ENCODE measurements around the gene MINDY4. TPM values are rescaled to one million over a fixed set of nuclear protein-coding genes. Genes with fewer than 3 reads are reported as not detected.

Gene MINDY4
- polyA plus RNA-seq, 3 donors, result 0.15 to 0.17 TPM; not detected in 1

- Histone ChIP-seq H2AFZ (ENCODE audit: insufficient read depth, low read depth, low read length, poor library complexity, severe bottlenecking) (no peak overlapping the region), H3K4me1 (ENCODE audit: control insufficient read depth in 1 of 2, insufficient read depth in 2 of 2, low read length in 2 of 2) (peaks cover 7 to 10% of the 10 kb centered on the region in 2 donors), H3K27ac (ENCODE audit: low read depth in 1 of 2, low read length in 2 of 2) (no peak overlapping the region), H3K27me3 (ENCODE audit: control insufficient read depth in 2 of 2, insufficient read depth in 2 of 2, low read length in 2 of 2) (no peaks in the 10 kb centered on the region), H3K4me2 (replicated peaks; ENCODE audit: extremely low read depth, low read length, poor library complexity, severe bottlenecking) (no peak overlapping the region), H3K79me2 (ENCODE audit: insufficient read depth, low read length) (no peaks in the 10 kb centered on the region), H3K36me3 (replicated peaks in 1 of 2; ENCODE audit: control insufficient read depth in 1 of 2, insufficient read depth in 2 of 2, low read length in 2 of 2) (no peaks in the 10 kb centered on the region), H3K4me3 (replicated peaks in 1 of 3; ENCODE audit: low read depth in 2 of 3, low read length in 3 of 3) (no peak overlapping the region), H3K9ac (ENCODE audit: insufficient read depth, low read length, poor library complexity, severe bottlenecking) (no peak overlapping the region), H4K20me1 (ENCODE audit: insufficient read depth, low read length) (no peaks in the 10 kb centered on the region), H3K9me3 (replicated peaks in 1 of 2; ENCODE audit: control insufficient read depth in 1 of 2, insufficient read depth in 1 of 2, low read length in 2 of 2) (no peaks in the 10 kb centered on the region)
- no peak for TF ChIP-seq CTCF (IDR thresholded peaks at IDR 0.05)
- DNase-seq, result no peak
- 65% methylated on average over 4 of the region's 11 CpGs for WGBS (ENCODE audit: insufficient coverage)
- intact Hi-C loops (cut with micrococcal nuclease), result no loop called here
- H3K9me3 Mint-ChIP-seq, result peaks cover 0 to 14% (median 6%) of the 10 kb centered on the region in 7 donors
- no peak overlapping the region for H3K27ac Mint-ChIP-seq
- H3K27me3 Mint-ChIP-seq (ENCODE audit: low read depth in 3 of 3), result peaks cover 4 to 13% (median 10%) of the 10 kb centered on the region in 3 donors
- H3K4me1 Mint-ChIP-seq, result peaks cover 13% of the 10 kb centered on the region
- no peak overlapping the region for H3K4me3 Mint-ChIP-seq
- no peaks in the 10 kb centered on the region for H3K36me3 Mint-ChIP-seq
These were observed 39.6 kb upstream of the MINDY4 start for GRCh38 chr7:30731581-30731980.

- H3K36me3 Mint-ChIP-seq, result no peaks in the 10 kb centered on the region
- H3K4me1 Mint-ChIP-seq, result peaks cover 3% of the 10 kb centered on the region
- Histone ChIP-seq H3K4me2 (replicated peaks; ENCODE audit: extremely low read depth, low read length, poor library complexity, severe bottlenecking) (no peak overlapping the region), H3K27me3 (ENCODE audit: control insufficient read depth in 2 of 2, insufficient read depth in 2 of 2, low read length in 2 of 2) (no peaks in the 10 kb centered on the region), H3K27ac (ENCODE audit: low read depth in 1 of 2, low read length in 2 of 2) (no peak overlapping the region), H3K4me1 (ENCODE audit: control insufficient read depth in 1 of 2, insufficient read depth in 2 of 2, low read length in 2 of 2) (no peaks in the 10 kb centered on the region), H2AFZ (ENCODE audit: insufficient read depth, low read depth, low read length, poor library complexity, severe bottlenecking) (no peak overlapping the region), H3K9me3 (replicated peaks in 1 of 2; ENCODE audit: control insufficient read depth in 1 of 2, insufficient read depth in 1 of 2, low read length in 2 of 2) (no peaks in the 10 kb centered on the region), H3K36me3 (replicated peaks in 1 of 2; ENCODE audit: control insufficient read depth in 1 of 2, insufficient read depth in 2 of 2, low read length in 2 of 2) (no peaks in the 10 kb centered on the region), H3K4me3 (replicated peaks in 1 of 3; ENCODE audit: low read depth in 2 of 3, low read length in 3 of 3) (no peak overlapping the region), H3K9ac (ENCODE audit: insufficient read depth, low read length, poor library complexity, severe bottlenecking) (no peak overlapping the region), H3K79me2 (ENCODE audit: insufficient read depth, low read length) (no peaks in the 10 kb centered on the region), H4K20me1 (ENCODE audit: insufficient read depth, low read length) (no peaks in the 10 kb centered on the region)
- intact Hi-C loops (cut with micrococcal nuclease), result no loop called here
- no peak for TF ChIP-seq CTCF (IDR thresholded peaks at IDR 0.05)
- H3K27ac Mint-ChIP-seq, result no peak overlapping the region
- no peak overlapping the region for H3K4me3 Mint-ChIP-seq
- no peak for DNase-seq
- peaks cover 4 to 13% (median 9%) of the 10 kb centered on the region in 3 donors for H3K27me3 Mint-ChIP-seq (ENCODE audit: low read depth in 3 of 3)
- 92% methylated on average over 12 of the region's 12 CpGs for WGBS (ENCODE audit: insufficient coverage)
- H3K9me3 Mint-ChIP-seq, result peaks cover 0 to 16% (median 8%) of the 10 kb centered on the region in 7 donors
These were observed 38.6 kb upstream of the MINDY4 start for GRCh38 chr7:30732606-30733005.
